GM23338 (cell line): Measurements from ENCODE around the gene NEK10. TPM values are rescaled to one million over a fixed set of nuclear protein-coding genes. Genes with fewer than 3 reads are reported as not detected.

ENCODE experiments used
- ATAC-seq: fragments of 200-7000 bp; cut with Tn5 transposase; 3 replicates; pipeline ENCODE4 v1.9.1; 2020
- DNase-seq: peaks from one replicate; pipeline ENCODE4 v3.0.0-alpha.2; 2015; ENCODE audit warnings: low spot score
- H2AFZ ChIP-seq: fragments of 200-600 bp; sonication (generic); 2 replicates; pipeline ENCODE4 v1.8.0; 2016; ENCODE audit warnings: antibody characterized with exemption, mild to moderate bottlenecking, moderate library complexity
- H3F3A ChIP-seq: fragments of 200-600 bp; sonication (generic); replicated peaks from 2 replicates; pipeline ENCODE4 v1.8.0; 2017; ENCODE audit warnings: antibody characterized with exemption, mixed run types, low read depth
- H3K27ac ChIP-seq: fragments of 200-600 bp; sonication (generic); 2 replicates; pipeline ENCODE4 v1.6.1; 2016; ENCODE audit warnings: low read depth
- H3K27me3 ChIP-seq: fragments of 200-600 bp; sonication (generic); 2 replicates; pipeline ENCODE4 v1.8.0; 2016; ENCODE audit warnings: mild to moderate bottlenecking, mixed run types, moderate library complexity; ENCODE audit not compliant: insufficient read depth
- H3K36me3 ChIP-seq: fragments of 200-600 bp; sonication (generic); 2 replicates; pipeline ENCODE4 v1.8.0; 2016; ENCODE audit warnings: mild to moderate bottlenecking; ENCODE audit not compliant: insufficient read depth
- H3K4me1 ChIP-seq: fragments of 200-600 bp; sonication (generic); 2 replicates; pipeline ENCODE4 v1.8.0; 2016; ENCODE audit warnings: mild to moderate bottlenecking, moderate library complexity; ENCODE audit not compliant: insufficient read depth
- H3K4me2 ChIP-seq: fragments of 200-600 bp; sonication (generic); 2 replicates; pipeline ENCODE4 v1.7.1; 2017; ENCODE audit warnings: mixed run types
- H3K4me3 ChIP-seq: fragments of 200-600 bp; sonication (generic); 2 replicates; pipeline ENCODE4 v1.6.1; 2016; ENCODE audit warnings: mixed run types
- H3K79me2 ChIP-seq: fragments of 200-600 bp; sonication (generic); replicated peaks from 2 replicates; pipeline ENCODE4 v1.8.0; 2017; ENCODE audit warnings: mild to moderate bottlenecking; ENCODE audit not compliant: insufficient read depth
- H3K9me2 ChIP-seq: fragments of 200-600 bp; sonication (generic); 2 replicates; pipeline ENCODE4 v1.8.0; 2017; ENCODE audit not compliant: insufficient read depth
- H4K20me1 ChIP-seq: fragments of 200-600 bp; sonication (generic); replicated peaks from 2 replicates; pipeline ENCODE4 v1.8.0; 2017; ENCODE audit warnings: mild to moderate bottlenecking; ENCODE audit not compliant: insufficient read depth
- H3K27ac Mint-ChIP-seq: 2 replicates; pipeline ENCODE4 v1.8.0; 2020; ENCODE audit warnings: inconsistent platforms, mild to moderate bottlenecking, moderate library complexity, mixed read lengths
- H3K27me3 Mint-ChIP-seq: 3 replicates; pipeline ENCODE4 v1.8.0; 2022; ENCODE audit warnings: low read depth, mild to moderate bottlenecking, moderate library complexity, mixed read lengths, inconsistent platforms; ENCODE audit not compliant: insufficient read depth, poor library complexity
- H3K36me3 Mint-ChIP-seq: 3 replicates; pipeline ENCODE4 v1.8.0; 2021; ENCODE audit warnings: low read depth, mild to moderate bottlenecking, inconsistent platforms, moderate library complexity, mixed read lengths
- H3K4me1 Mint-ChIP-seq: 3 replicates; pipeline ENCODE4 v1.8.0; 2020; ENCODE audit warnings: mild to moderate bottlenecking, inconsistent platforms, mixed read lengths
- H3K4me3 Mint-ChIP-seq: 3 replicates; pipeline ENCODE4 v1.8.0; 2021; ENCODE audit warnings: moderate library complexity, mild to moderate bottlenecking, inconsistent platforms, mixed read lengths
- H3K9me3 Mint-ChIP-seq: 3 replicates; pipeline ENCODE4 v1.8.0; 2020; ENCODE audit warnings: moderate library complexity, mild to moderate bottlenecking, inconsistent platforms, mixed read lengths
- CREB1 ChIP-seq: fragments of 250-450 bp; sonication (Bioruptor Pico); IDR thresholded peaks from 2 replicates; pipeline ENCODE4 v1.5.0; 2020; ENCODE audit warnings: low read depth, mild to moderate bottlenecking, moderate library complexity
- EZH2 ChIP-seq: fragments of 200-600 bp; sonication (generic); IDR thresholded peaks from one replicate; pipeline ENCODE4 v1.8.0; 2017; ENCODE audit warnings: antibody characterized with exemption, mild to moderate bottlenecking, low read depth; ENCODE audit not compliant: unreplicated experiment
- EZH2phosphoT487 ChIP-seq: fragments of 200-600 bp; sonication (generic); IDR thresholded peaks from one replicate; pipeline ENCODE4 v1.8.1; 2018; ENCODE audit warnings: antibody characterized with exemption; ENCODE audit not compliant: unreplicated experiment
- JUNB ChIP-seq: IDR thresholded peaks from one replicate; pipeline ENCODE4 v1.6.1; 2016; ENCODE audit warnings: antibody characterized with exemption; ENCODE audit not compliant: unreplicated experiment
- NANOG ChIP-seq: IDR thresholded peaks from 2 replicates; pipeline ENCODE4 v1.6.1; 2016; ENCODE audit warnings: antibody characterized with exemption, borderline replicate concordance
- POLR2AphosphoS5 ChIP-seq: IDR thresholded peaks from 2 replicates; pipeline ENCODE4 v1.6.1; 2016; ENCODE audit warnings: antibody characterized with exemption, low read depth
- REST ChIP-seq: IDR thresholded peaks from one replicate; pipeline ENCODE4 v1.6.1; 2018; ENCODE audit warnings: antibody characterized with exemption; ENCODE audit not compliant: unreplicated experiment
- STAT1 ChIP-seq: IDR thresholded peaks from one replicate; pipeline ENCODE4 v1.6.1; 2016; ENCODE audit warnings: antibody characterized with exemption; ENCODE audit not compliant: unreplicated experiment
- ZNF114 ChIP-seq: fragments of 250-450 bp; sonication (Bioruptor Pico); IDR thresholded peaks from 2 replicates; pipeline ENCODE4 v1.5.0; 2020; ENCODE audit warnings: mild to moderate bottlenecking, moderate library complexity
- ZNF331 ChIP-seq: fragments of 250-450 bp; sonication (Bioruptor Pico); IDR thresholded peaks from 2 replicates; pipeline ENCODE4 v1.5.0; 2020; ENCODE audit warnings: low read depth, mild to moderate bottlenecking, moderate library complexity
- ZNF462 ChIP-seq: fragments of 250-450 bp; sonication (Bioruptor Pico); IDR thresholded peaks from 2 replicates; pipeline ENCODE4 v1.5.0; 2020; ENCODE audit warnings: mild to moderate bottlenecking, moderate library complexity
- polyA plus RNA-seq: library from polyadenylated mRNA; unstranded; fragments of >200 nt; fragmentation: Nextera tagmentation; extraction: Ambion mirVana; gene quantifications from 2 replicates; pipeline ENCODE4 v1.2.1, GENCODE V29; 2016
- total RNA-seq: library from RNA; depleted of rRNA; stranded (reverse); fragments of >200 nt; shearing (Covaris generic); gene quantifications from 2 replicates; pipeline ENCODE4 v1.2.3, GENCODE V29; 2014
- TF ChIP-seq, protein P1 (sequence below): IDR thresholded peaks from 2 replicates; pipeline ENCODE4 v1.6.1; 2016; ENCODE audit warnings: antibody characterized with exemption
- TF ChIP-seq, protein P2 (sequence below), 2 experiments: fragments of 200-600 bp in 1 of 2; sonication (generic) in 1 of 2; conservative IDR thresholded peaks; 2 replicates each; pipeline versions ENCODE4 v1.5.1 to v1.6.1; 2016 to 2017; ENCODE audit warnings: antibody characterized with exemption in 2 of 2, low read depth in 2 of 2, mild to moderate bottlenecking in 2 of 2, moderate library complexity in 1 of 2

Gene NEK10
- total and polyA plus RNA-seq, 2 experiments from 2014 or later, result 0.55 to 2.0 TPM

DNA sequence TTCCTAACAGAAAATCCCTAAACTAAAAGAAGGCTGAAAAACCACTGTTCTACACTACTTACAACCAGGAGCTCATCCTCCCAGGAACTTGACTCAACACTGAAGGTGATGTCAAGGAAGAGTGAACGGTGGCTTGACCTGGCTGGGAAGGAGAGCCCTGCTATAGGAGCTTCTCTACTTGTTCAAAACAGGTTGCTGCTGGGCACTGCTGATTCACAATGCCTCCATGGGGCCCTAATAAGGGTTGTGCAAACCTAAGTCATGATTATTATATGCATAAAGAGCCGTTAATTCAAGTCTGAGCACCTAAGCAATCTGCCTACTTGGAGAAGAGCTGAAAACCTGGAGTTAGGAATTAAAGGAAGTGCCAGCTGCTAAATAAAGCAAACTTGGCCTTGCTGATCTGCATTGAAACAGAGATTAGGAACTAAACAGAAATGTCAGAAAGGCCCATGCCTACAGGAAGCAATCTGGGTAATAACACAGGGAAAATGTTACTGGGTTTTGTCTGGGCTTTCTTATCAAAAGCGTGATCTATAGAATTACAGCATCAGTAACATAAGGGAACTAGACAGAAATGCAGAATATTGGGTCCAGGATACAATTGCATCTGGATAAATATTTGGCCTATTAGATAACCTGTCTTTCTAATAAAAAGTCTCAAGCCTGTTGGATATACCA, 243.2 kb downstream of the NEK10 start:
- Histone ChIP-seq H2AFZ (no peak overlapping the region), H3K4me1 (peaks cover 6% of the 10 kb centered on the region; the same call in 1 of the 2 replicates), H3K79me2 (no peaks in the 10 kb centered on the region), H3K4me2 (no peak overlapping the region), H3K27me3 (no peaks in the 10 kb centered on the region), H4K20me1 (no peaks in the 10 kb centered on the region), H3K27ac (no peak overlapping the region), H3F3A (no peaks in the 10 kb centered on the region), H3K9me2 (peaks cover 4% of the 10 kb centered on the region), H3K4me3 (no peak overlapping the region), H3K36me3 (no peaks in the 10 kb centered on the region)
- H3K9me3 Mint-ChIP-seq, result peaks cover 11% of the 10 kb centered on the region
- H3K27ac Mint-ChIP-seq, result no peak overlapping the region
- peaks cover 9% of the 10 kb centered on the region; the same call in 2 of the 3 replicates for H3K36me3 Mint-ChIP-seq
- ATAC-seq, result no peak
- peaks cover 9% of the 10 kb centered on the region for H3K4me1 Mint-ChIP-seq
- no peak overlapping the region for H3K4me3 Mint-ChIP-seq
- no peak for DNase-seq
- no peaks in the 10 kb centered on the region for H3K27me3 Mint-ChIP-seq
- TF ChIP-seq, protein P1, sequence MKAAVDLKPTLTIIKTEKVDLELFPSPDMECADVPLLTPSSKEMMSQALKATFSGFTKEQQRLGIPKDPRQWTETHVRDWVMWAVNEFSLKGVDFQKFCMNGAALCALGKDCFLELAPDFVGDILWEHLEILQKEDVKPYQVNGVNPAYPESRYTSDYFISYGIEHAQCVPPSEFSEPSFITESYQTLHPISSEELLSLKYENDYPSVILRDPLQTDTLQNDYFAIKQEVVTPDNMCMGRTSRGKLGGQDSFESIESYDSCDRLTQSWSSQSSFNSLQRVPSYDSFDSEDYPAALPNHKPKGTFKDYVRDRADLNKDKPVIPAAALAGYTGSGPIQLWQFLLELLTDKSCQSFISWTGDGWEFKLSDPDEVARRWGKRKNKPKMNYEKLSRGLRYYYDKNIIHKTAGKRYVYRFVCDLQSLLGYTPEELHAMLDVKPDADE, result no peak
- TF ChIP-seq CREB1 (no peak), NANOG (no peak), POLR2AphosphoS5 (no peak), EZH2phosphoT487 (no peak), REST (no peak), JUNB (no peak), ZNF462 (CRISPR knock-in tag) (no peak), ZNF331 (CRISPR knock-in tag) (no peak), ZNF114 (CRISPR knock-in tag) (no peak), STAT1 (no peak), EZH2 (no peak)
- TF ChIP-seq, protein P2, sequence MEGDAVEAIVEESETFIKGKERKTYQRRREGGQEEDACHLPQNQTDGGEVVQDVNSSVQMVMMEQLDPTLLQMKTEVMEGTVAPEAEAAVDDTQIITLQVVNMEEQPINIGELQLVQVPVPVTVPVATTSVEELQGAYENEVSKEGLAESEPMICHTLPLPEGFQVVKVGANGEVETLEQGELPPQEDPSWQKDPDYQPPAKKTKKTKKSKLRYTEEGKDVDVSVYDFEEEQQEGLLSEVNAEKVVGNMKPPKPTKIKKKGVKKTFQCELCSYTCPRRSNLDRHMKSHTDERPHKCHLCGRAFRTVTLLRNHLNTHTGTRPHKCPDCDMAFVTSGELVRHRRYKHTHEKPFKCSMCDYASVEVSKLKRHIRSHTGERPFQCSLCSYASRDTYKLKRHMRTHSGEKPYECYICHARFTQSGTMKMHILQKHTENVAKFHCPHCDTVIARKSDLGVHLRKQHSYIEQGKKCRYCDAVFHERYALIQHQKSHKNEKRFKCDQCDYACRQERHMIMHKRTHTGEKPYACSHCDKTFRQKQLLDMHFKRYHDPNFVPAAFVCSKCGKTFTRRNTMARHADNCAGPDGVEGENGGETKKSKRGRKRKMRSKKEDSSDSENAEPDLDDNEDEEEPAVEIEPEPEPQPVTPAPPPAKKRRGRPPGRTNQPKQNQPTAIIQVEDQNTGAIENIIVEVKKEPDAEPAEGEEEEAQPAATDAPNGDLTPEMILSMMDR (conservative IDR thresholded peaks at IDR 0.05; ENCODE audit: low read depth in 2 of 2), result no peak
